HCT116 (cell line): ENCODE results near the gene PITRM1. TPM values are rescaled to one million over a fixed set of nuclear protein-coding genes. Genes with fewer than 3 reads are reported as not detected.

ENCODE experiments used
- ATAC-seq: fragments of 200-7000 bp; cut with Tn5 transposase; 2 replicates; pipeline ENCODE4 v1.9.1; 2020; ENCODE audit warnings: mild to moderate bottlenecking, moderate library complexity
- BruUV-seq: library from RNA; stranded (reverse); fragments of 400-500 nt; replicated peaks from 2 replicates; lab custom pipeline; 2021; lab: Mats Ljungman, UMichigan
- CTCF ChIA-PET: fragments of 300-600 bp; sonication (Branson Sonifier 250); formaldehyde crosslinking; loops from one replicate; lab custom pipeline; 2021; ENCODE audit warnings: antibody characterized with exemption; lab: Charles Lee
- POLR2A ChIA-PET: fragments of 300-600, 350-600 bp; sonication (Branson Sonifier 250); formaldehyde crosslinking; loops from one replicate; lab custom pipeline; 2021; ENCODE audit warnings: antibody characterized with exemption; lab: Charles Lee
- RAD21 ChIA-PET, 2 experiments: fragments of 300-600 bp; sonication (Branson Sonifier 250); formaldehyde crosslinking; loops; one replicate each; lab custom pipeline; 2023; ENCODE audit warnings: low total read pairs in 2 of 2; ENCODE audit not compliant: uncharacterized antibody in 2 of 2, unreplicated experiment in 2 of 2, low non-redundant PET in 1 of 2; lab: Charles Lee
- DNase-seq: peaks from one replicate; pipeline ENCODE4 v3.0.0-alpha.2; 2010; ENCODE audit warnings: low read depth, low spot score
- H2AFZ ChIP-seq: fragments of 200-600 bp; shearing (Covaris generic), sonication (generic); 2 replicates; pipeline ENCODE4 v1.6.1; 2017; ENCODE audit warnings: low read depth, mixed run types, mixed read lengths, antibody characterized with exemption, low read length; ENCODE audit not compliant: poor library complexity, severe bottlenecking
- H3K27ac ChIP-seq: 2 replicates; pipeline ENCODE4 v1.5.1; 2012; ENCODE audit warnings: low read depth, low read length
- H3K27me3 ChIP-seq: fragments of 200-600 bp; sonication (generic); 2 replicates; pipeline ENCODE4 v1.6.1; 2016; ENCODE audit warnings: mixed run types, low read length, mixed read lengths; ENCODE audit not compliant: insufficient read depth
- H3K36me3 ChIP-seq, 2 experiments: fragments of 200-500 bp in 1 of 2; fragments of 200-600 bp in 1 of 2; sonication (Bioruptor generic) in 1 of 2; sonication (generic) in 1 of 2; 2 replicates each; pipeline versions ENCODE4 v1.5.1 to v1.6.1; 2014 to 2016; ENCODE audit warnings: low read length in 2 of 2, inconsistent platforms in 1 of 2, mixed read lengths in 1 of 2, mixed run types in 1 of 2; ENCODE audit not compliant: insufficient read depth in 2 of 2, control insufficient read depth in 1 of 2
- H3K4me1 ChIP-seq, 2 experiments: fragments of 200-600 bp in 1 of 2; sonication (generic) in 1 of 2; 2 replicates each; pipeline versions ENCODE4 v1.5.1 to v1.6.1; 2012 to 2017; ENCODE audit warnings: low read length in 2 of 2, inconsistent platforms in 1 of 2, mild to moderate bottlenecking in 1 of 2, mixed read lengths in 1 of 2, mixed run types in 1 of 2, moderate library complexity in 1 of 2; ENCODE audit not compliant: insufficient read depth in 2 of 2, control insufficient read depth in 1 of 2
- H3K4me2 ChIP-seq: fragments of 200-600 bp; sonication (generic); 2 replicates; pipeline ENCODE4 v1.6.1; 2017; ENCODE audit warnings: mixed run types, low read length, mixed read lengths
- H3K4me3 ChIP-seq, 2 experiments: fragments of 200-600 bp in 1 of 2; sonication (generic) in 1 of 2; replicated peaks in 1 of 2; 2 replicates each; pipeline ENCODE4 v1.5.1; 2011 to 2016; ENCODE audit warnings: low read length in 2 of 2, control low read depth in 1 of 2, low read depth in 1 of 2, mild to moderate bottlenecking in 1 of 2, mixed read lengths in 1 of 2, mixed run types in 1 of 2
- H3K79me2 ChIP-seq: fragments of 200-600 bp; sonication (generic); 2 replicates; pipeline ENCODE4 v1.6.1; 2017; ENCODE audit warnings: mild to moderate bottlenecking, mixed run types, low read length, moderate library complexity, mixed read lengths; ENCODE audit not compliant: insufficient read depth
- H3K9ac ChIP-seq: fragments of 200-600 bp; sonication (generic); 2 replicates; pipeline ENCODE4 v1.6.1; 2016; ENCODE audit warnings: low read length, mixed read lengths
- H3K9me2 ChIP-seq: fragments of 200-600 bp; sonication (generic), shearing (Covaris generic); 2 replicates; pipeline ENCODE4 v1.6.1; 2017; ENCODE audit warnings: mixed run types, mild to moderate bottlenecking, moderate library complexity; ENCODE audit not compliant: insufficient read depth
- H3K9me3 ChIP-seq, 2 experiments: fragments of 200-500 bp in 1 of 2; fragments of 200-600 bp in 1 of 2; sonication (Bioruptor generic) in 1 of 2; sonication (generic) in 1 of 2; 2 replicates each; pipeline ENCODE4 v1.6.1; 2014 to 2017; ENCODE audit warnings: low read length in 2 of 2, mixed read lengths in 2 of 2, inconsistent platforms in 1 of 2, low read depth in 1 of 2, mild to moderate bottlenecking in 1 of 2, mixed run types in 1 of 2, moderate library complexity in 1 of 2; ENCODE audit not compliant: control insufficient read depth in 1 of 2, insufficient read depth in 1 of 2
- H4K20me1 ChIP-seq: fragments of 200-600 bp; sonication (generic), shearing (Covaris generic); 2 replicates; pipeline ENCODE4 v1.6.1; 2017; ENCODE audit warnings: mixed run types, mild to moderate bottlenecking, moderate library complexity; ENCODE audit not compliant: insufficient read depth
- CBX3 ChIP-seq: IDR thresholded peaks from 2 replicates; pipeline ENCODE4 v1.6.1; 2012; ENCODE audit warnings: low read depth
- EZH2 ChIP-seq: fragments of 200-600 bp; sonication (generic); IDR thresholded peaks from 2 replicates; pipeline ENCODE4 v1.6.1; 2017; ENCODE audit warnings: antibody characterized with exemption, mixed run types
- FOSL1 ChIP-seq: IDR thresholded peaks from 2 replicates; pipeline ENCODE4 v1.6.1; 2012; ENCODE audit warnings: low read depth
- POLR2A ChIP-seq: IDR thresholded peaks from 2 replicates; pipeline ENCODE4 v1.7.0; 2011; ENCODE audit warnings: borderline replicate concordance; ENCODE audit not compliant: insufficient read depth, insufficient read length; ENCODE audit errors: extremely low read depth
- POLR2AphosphoS5 ChIP-seq: IDR thresholded peaks from 2 replicates; pipeline ENCODE4 v1.6.1; 2011; ENCODE audit warnings: mild to moderate bottlenecking, low read depth, low read length, moderate library complexity
- RAD21 ChIP-seq: IDR thresholded peaks from 2 replicates; pipeline ENCODE4 v1.6.1; 2012; ENCODE audit warnings: low read depth, mild to moderate bottlenecking
- YY1 ChIP-seq: IDR thresholded peaks from 2 replicates; pipeline ENCODE4 v1.6.1; 2011; ENCODE audit warnings: low read length, low read depth, moderate library complexity, mild to moderate bottlenecking; ENCODE audit not compliant: insufficient replicate concordance; ENCODE audit errors: extremely low read depth
- ZFX ChIP-seq: fragments of 450-650 bp; IDR thresholded peaks from 2 replicates; pipeline ENCODE4 v1.6.1; 2017
- intact Hi-C: fragments of 100-400 bp; cut with micrococcal nuclease; formaldehyde crosslinking; loops from 2 replicates; pipeline ENCODE4 v1.10.0; 2022
- total RNA-seq: library from RNA; stranded (reverse); gene quantifications from one replicate; pipeline ENCODE4 v1.2.1, GENCODE V29; 2021; ENCODE audit not compliant: unreplicated experiment
- TF ChIP-seq, protein P1 (sequence below): IDR thresholded peaks from 2 replicates; pipeline ENCODE4 v1.6.1; 2012

PITRM1 gene
- total RNA-seq, 1 experiment from 2014 or later, result 59.5 TPM

GRCh38 chr10:3090914-3091787, 81.4 kb downstream of the PITRM1 start (continued):
- peak; percentile 20 for TF ChIP-seq YY1
- TF ChIP-seq CBX3, result peak; percentile 69; the same call in 1 of the 2 replicates
- 0 out of 2 replicates have a peak, but pooled peaks have one; percentile 15 for TF ChIP-seq RAD21
- no peak for TF ChIP-seq EZH2
- TF ChIP-seq, protein P1, sequence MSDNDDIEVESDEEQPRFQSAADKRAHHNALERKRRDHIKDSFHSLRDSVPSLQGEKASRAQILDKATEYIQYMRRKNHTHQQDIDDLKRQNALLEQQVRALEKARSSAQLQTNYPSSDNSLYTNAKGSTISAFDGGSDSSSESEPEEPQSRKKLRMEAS, result peak; percentile 59

DNA sequence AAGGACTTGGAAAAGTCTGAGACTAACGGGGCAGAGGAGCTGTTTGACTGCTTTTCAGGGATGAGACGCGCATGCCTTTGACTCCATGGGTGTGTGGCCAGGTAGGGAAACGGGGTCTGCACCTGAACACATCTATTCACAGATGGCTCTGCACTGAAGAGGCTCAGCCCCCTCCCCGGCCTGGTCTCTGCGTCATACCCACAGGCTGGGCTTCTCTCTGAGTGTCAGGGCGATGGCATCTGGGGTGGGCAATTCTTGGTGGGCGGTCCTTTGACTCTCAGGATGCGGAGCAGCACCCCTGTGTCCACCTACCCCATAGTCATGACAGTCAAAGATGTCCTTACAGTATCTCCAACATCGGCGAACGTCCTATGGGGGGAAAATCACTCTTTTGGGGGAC, 82.2 kb downstream of the PITRM1 start:
- Histone ChIP-seq H3K27ac (peak overlapping the region; percentile 93), H3K36me3 (peaks cover 0 to 10% of the 10 kb centered on the region in 2 experiments; a peak in 2 of 4 replicates), H3K4me1 (peaks cover 66 to 94% of the 10 kb centered on the region in 2 experiments), H3K79me2 (peaks cover 88% of the 10 kb centered on the region), H4K20me1 (peaks cover 4% of the 10 kb centered on the region; the same call in 1 of the 2 replicates), H3K9ac (peak overlapping the region; percentile 56), H3K27me3 (no peaks in the 10 kb centered on the region), H2AFZ (no peak overlapping the region), H3K4me2 (peak overlapping the region; percentile 70), H3K9me3 (no peaks in the 10 kb centered on the region), H3K4me3 (peak overlapping the region in 1 of 2 experiments; percentile 37; a peak in 2 of 4 replicates), H3K9me2 (no peaks in the 10 kb centered on the region)
- intact Hi-C loops, result loop anchor here (10.0 kb wide), 1 partner anchor 674 kb away; no protein-coding TSS in a partner anchor
- no peak for ATAC-seq
- ChIA-PET POLR2A (interaction anchor here (1.3 to 1.4 kb wide), 2 partner anchors 13 to 16 kb away, joined by 3 to 4 read pairs; no protein-coding TSS in a partner anchor), CTCF (interaction anchor here (0.6 to 1.6 kb wide), 2 partner anchors 10 to 22 kb away, joined by 3 to 5 read pairs; no protein-coding TSS in a partner anchor), RAD21 (no interaction called here)
- TF ChIP-seq POLR2A (no peak), POLR2AphosphoS5 (0 out of 2 replicates have a peak, but pooled peaks have one; percentile 3), ZFX (no peak), FOSL1 (no peak)
- no TSS peak for BruUV-seq
- DNase-seq, result no peak

Other genes with a start within 250 kb of the PITRM1 start
- 237 TPM for gene PFKP, start 105.2 kb downstream of the PITRM1 start, total RNA-seq